ENCODE results near the gene ADGRD1.

GRCh38 chr12:131106349-131106941 lies 152.7 kb downstream of the ADGRD1 start:
- no peak for TF ChIP-seq POLR2A (IDR thresholded peaks at IDR 0.05)
- no peak for TF ChIP-seq CTCF (IDR thresholded peaks at IDR 0.05)
